HG02610 (cell line): Measurements from ENCODE around the gene FBH1.
"Not testable (repeated sequence)": the region's sequence is repeated elsewhere in the genome, so short reads cannot be mapped to it uniquely, and the experiment has no call there.

Experiments
- ATAC-seq: cut with Tn5 transposase; IDR thresholded peaks from one replicate; pipeline ENCODE4 v1.9.1; 2021; ENCODE audit warnings: mild to moderate bottlenecking, moderate library complexity; ENCODE audit not compliant: unreplicated experiment

Gene FBH1

DNA sequence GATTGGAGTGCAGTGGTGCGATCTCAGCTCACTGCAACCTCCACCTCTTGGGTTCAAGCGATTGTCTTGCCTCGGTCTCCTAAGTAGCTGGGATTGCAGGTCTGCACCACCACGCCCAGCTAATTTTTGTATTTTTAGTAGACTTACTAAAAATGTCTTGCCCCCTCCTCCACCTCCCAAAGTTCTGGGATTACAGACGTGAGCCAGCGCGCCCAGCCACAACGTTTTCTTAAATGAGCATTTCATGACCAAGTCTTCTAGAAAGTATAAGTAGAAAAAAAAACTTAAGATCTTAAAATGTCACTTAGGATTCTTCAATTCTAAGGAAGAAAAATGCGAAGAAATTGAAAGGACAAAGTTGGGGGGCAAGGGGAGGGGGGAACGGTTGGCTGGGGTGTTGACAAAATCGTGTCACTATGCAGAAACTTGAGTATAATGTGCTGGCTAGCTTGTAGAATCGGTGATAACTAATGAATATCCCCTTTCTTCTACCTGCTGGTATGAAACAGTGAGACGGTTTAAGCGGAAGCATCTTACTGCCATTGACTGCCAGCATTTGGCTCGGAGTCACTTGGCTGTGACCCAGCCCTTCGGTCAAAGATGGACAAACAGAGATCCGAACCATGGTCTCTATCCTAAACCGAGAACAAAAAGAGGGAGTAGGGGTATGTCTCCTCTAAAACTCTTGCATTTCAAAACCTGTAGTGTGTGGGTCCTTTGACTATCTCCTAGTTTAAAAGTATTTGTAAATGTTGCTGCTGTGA lies 12.7 kb downstream of the FBH1 start:
- ATAC-seq: no peak

DNA sequence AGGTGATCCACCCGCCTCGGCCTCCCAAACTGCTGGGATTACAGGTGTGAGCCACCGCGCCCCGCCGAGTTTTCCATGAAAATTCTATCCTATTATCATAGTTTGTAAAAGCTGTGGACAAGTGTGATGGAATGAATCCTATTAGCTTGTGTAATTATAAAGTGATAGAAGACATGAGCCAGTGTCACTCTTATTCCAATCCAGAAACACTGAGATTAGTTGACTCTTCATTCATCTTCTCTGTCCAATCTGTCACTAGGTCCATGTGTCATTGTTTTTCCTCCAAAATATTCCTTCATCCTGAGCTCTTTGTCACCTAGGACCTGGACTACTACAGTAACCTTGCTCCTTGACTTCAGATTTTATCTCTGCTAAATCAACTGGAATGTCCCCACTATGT lies 13.5 kb downstream of the FBH1 start:
- ATAC-seq: no peak

DNA sequence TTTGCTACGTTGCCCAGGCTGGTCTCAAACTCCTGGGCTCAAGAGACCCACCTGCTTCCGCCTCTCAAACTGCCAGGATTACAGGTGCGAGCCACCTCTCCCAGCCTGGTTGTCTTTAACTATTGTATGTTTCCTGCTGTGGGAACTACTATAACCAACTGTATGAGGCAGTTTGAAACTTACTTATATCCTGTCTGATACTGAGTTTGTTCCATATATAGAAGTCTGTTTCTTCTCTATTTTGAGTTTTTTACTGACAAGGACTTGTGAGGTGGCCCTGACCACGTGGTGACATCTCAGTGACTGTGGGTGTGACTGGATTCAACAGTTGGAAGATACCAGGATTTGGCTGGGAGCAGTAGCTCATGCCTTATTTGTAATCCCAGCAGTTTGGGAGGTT lies 14.2 kb downstream of the FBH1 start:
- peak; percentile 93 for ATAC-seq

DNA sequence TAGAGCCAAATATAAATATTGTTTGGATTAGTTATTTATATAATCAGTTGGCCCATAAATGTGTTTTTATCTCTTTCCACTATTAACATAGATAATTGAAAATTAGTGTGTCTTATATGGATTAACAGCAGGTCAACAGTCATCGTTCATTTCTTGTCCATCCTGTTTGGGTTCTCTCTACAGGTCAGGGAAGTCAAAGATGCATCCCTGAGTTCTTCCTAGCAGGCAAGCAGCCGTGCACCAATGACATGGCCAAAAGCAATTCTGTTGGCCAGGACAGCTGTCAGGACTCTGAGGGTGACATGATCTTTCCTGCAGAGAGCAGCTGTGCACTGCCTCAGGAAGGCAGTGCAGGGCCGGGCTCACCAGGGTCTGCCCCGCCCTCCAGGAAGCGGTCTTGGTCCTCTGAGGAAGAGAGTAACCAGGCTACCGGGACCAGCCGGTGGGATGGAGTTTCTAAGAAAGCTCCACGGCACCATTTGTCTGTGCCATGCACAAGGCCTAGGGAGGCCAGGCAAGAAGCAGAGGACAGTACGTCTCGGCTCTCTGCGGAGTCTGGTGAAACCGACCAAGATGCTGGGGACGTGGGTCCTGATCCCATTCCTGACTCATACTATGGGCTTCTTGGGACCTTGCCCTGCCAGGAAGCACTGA lies 15.9 kb downstream of the FBH1 start:
- ATAC-seq: no peak

DNA sequence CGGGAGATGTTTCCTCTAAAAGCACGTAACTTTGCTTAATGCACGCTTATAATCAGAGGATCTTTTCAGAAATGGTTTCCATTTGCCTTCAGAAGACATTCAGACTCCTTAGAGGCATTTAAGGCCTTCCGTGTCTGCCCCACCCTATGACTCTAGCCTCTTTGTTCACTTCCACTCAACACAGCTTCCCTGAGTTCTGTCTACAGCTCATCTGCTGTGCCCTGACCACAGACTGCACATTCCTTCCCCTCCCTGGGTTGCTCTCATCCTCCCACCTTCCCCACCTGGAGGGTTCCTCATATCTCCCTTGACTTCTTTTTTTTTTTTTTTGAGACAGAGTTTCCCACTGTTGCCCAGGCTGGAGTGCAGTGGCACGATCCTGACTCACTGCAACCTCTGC lies 16.6 kb downstream of the FBH1 start:
- no peak for ATAC-seq

DNA sequence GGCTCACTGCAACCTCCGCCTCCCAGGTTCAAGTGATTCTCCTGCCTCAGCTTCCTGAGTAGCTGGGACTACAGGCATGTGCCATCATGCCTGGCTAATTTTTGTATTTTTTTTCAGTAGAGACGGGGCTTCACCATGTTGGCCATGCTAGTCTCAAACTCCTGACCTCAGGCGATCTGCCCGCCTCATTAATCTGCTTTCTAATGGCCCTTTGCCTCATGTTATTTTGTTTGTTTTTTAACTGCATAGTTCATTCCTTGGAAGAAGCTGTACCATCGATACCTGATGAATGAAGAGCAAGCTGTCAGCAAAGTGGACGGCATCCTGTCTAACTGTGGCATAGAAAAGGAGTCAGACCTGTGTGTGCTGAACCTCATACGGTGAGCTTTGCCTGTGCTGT lies 18.6 kb downstream of the FBH1 start:
- not testable (repeated sequence) for ATAC-seq

DNA sequence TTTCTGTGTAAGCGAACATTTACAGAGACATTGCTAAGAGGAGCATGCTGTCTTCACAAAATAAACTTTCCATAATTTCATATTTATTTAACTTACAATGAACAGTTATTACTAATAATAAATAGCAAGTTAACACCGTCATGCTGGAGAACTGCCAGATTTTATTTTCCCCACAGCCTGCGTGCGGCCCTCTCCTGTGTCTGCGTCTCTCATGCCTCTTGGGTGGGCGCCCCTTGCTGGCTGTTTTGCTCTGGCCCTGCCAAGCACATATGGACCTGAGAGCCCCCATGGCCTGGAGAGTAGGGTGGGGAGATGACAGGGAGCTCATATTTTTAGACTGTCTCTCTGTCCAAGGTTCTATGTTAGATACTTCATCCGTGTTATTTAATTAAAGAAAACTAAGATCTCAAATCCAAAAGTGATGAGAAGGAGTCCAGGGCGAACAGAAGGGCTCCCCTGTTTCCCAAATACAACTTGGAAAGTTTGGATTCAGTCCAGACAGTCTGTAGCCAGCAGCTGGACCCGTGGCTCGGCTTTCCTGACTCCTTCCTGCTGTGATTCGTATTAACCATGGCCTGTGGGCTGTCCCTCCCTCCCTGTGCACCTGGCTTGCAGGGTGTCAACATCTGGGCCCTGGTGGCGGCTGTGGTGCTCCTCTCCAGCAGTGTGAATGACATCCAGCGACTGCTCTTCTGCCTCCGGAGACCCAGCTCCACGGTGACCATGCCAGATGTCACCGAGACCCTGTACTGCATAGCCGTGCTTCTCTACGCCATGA lies 20.5 kb downstream of the FBH1 start:
- ATAC-seq: no peak

DNA sequence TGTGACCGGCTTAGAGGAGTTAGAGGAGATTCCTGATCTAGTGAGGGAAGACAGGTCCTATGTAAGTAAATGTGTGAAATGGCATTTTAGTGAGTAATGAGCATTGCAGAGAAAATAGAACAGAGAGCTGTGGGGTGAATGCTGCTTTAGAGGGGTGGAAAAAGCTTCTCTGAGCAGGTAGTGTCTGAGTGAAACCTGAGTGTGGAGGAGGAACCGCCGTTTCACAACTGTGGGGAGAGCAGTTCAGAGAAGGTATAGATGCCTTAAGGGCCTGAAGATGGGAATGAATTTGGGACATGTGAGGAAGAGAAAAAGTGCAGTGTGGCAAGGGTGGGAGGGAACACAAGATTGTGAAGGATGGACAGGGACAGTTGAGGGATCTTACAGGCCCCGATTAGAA lies 21.6 kb downstream of the FBH1 start:
- ATAC-seq: no peak

DNA sequence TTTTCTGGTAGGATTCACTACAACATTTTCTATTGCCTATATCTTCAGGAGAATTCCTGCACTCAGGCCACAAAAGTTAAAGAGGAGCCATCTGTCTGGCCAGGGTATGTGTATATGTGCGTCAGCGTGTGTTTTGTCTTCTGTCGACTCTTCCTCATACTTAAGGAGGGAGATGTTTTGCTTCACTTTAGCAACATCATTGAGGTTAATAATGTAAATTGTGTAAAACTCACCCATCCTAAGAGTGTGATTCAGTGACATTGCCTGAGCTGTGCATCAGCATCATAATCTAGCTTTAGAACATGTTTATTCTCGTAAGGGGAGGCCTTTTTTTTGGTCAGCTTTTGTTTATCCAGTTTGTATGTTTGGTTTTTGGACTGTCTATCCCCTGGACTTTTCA lies 23.7 kb downstream of the FBH1 start:
- ATAC-seq: no peak

DNA sequence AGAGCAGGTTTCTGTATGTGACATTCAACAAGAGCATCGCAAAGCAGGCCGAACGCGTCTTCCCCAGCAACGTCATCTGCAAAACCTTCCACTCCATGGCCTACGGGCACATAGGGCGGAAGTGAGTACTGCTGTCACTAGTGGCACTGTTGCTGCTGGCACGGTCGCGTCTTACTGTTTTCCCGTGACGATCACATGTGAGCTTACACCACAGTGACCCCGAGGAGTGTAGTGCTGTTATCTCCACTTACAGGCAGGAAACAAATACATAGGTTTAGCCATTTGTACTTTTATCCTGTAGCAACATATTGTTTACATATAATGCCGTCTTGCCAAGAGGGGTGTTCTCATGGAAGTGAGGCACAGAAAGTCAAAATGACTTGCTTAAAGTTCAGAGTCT lies 25.4 kb downstream of the FBH1 start:
- no peak for ATAC-seq

DNA sequence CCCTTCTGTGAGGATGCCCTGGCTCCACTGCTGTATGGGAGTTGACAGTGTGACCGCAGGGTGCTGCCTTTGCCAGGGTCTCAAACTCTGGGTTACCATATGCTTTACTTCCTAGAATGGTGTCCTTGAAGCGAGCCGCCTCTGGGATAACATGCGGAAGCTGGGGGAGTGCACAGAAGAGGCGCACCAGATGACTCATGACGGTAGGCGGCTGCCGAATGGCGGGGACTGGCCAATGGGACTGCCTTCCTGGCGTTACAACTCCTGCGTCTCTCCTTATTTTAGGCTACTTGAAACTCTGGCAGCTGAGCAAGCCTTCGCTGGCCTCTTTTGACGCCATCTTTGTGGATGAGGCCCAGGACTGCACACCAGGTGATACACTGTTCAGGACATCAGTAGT lies 27.3 kb downstream of the FBH1 start:
- ATAC-seq: no peak

DNA sequence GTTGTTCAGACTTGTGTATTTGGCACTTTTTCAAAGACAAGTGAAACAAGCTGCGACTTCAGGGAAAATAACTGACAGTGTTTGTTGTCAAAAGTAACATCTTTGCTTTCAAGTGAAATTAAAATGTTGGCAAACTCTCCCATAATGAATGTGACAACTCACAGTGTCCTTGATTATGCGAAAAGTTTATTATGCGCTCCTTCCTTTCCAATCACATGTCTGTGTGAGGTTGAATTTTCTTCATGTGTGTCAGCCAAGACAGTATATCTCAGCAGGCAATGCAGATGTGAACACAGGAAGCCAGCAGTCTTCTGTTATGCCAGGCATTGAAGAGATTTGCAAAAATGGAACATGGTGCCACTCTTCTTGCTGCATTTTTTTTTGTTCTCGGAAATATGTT lies 28.7 kb downstream of the FBH1 start:
- ATAC-seq: no peak

DNA sequence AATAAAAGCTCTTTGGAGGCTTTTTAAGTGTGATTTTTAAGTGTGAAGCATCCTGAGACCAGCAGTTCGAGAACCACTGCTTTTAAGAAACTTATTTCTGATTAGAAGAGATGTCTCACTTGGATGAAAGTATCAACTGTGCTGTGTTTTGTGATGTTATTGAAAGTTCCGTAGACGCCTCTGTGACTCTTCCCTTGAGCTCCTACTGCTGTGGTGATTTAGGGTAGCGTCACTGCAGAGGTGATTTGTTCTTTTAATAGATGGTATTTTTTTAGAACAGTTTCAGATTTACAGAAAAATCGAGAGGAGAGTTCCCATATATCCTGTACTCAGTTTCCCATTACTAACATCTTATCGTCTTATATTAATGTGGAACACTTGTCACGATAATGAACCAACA lies 29.5 kb downstream of the FBH1 start:
- no peak for ATAC-seq

DNA sequence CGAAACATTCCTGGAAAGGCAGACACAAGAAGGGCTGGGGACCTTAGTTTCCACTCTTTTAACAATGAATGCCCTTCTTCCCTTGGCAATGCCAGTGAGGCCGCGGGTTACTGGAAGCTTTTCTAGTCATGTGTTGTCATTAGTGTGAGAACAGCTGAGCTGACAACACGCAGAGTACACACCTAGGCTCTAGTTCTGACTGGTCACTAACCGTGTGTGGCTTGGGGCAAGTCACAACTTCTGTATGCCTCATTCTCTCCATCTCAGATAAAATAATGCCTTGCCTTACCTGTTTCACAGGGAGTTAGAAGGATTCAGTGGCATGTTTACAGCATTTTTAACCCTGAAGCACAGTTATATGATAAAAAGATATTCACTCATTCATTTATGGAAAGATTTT lies 31.7 kb downstream of the FBH1 start:
- no peak for ATAC-seq

DNA sequence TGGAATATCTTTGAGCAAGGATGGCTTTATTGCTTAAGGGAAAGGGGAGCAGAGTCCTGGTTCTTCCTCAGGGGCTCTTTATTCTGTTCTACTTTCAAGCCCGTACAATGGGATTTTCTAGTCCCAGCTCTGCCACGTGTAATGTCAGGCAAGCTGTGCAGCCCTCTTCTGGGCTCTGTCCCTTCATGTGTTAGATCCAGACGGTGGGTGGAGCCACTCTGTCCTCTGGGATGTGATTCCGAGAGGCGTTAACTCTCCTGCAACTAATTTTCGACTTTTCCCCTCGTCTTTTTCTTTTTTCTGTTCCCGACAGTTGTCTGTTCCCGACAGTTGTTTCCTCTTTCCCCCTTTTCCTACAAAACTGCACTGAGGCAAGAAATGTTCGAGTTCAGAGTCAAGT lies 34.8 kb downstream of the FBH1 start:
- ATAC-seq: no peak

DNA sequence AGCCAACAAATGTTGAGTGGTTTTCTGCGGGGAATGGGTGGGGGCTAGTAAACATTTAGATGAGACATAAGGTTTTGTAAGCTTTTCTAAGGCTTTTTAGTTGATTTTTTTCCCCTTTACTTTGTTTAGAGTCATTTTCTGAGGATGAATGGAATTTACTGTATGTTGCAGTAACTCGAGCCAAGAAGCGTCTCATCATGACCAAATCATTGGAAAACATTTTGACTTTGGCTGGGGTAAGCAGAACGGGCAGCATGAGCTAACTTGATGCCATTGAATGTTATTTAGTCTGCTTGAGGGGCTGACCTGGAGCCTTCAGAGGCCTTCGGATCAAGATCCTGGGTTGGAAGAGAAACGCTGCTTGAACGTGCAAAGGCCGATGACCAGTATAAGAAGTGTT lies 37.3 kb downstream of the FBH1 start:
- ATAC-seq: no peak

DNA sequence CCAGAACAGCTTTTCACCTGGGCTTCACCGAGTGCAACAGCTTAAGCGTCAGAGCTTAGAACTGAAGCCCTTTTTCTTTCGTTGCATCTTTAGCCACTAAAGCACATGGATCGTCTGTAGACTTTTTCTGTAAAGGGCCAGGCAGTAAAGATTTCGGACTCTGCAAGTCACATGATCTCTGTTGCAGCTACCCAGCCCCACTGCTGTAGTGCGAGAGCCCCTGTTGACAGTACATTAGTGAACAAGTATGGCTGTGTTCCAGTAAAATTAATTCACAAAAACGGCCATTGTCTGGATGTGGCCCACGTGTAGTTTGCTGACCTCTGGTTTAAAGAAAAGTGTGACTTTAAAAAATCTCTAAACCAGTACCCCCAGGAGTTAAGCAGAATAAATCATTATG lies 39.4 kb downstream of the FBH1 start:
- no peak for ATAC-seq

DNA sequence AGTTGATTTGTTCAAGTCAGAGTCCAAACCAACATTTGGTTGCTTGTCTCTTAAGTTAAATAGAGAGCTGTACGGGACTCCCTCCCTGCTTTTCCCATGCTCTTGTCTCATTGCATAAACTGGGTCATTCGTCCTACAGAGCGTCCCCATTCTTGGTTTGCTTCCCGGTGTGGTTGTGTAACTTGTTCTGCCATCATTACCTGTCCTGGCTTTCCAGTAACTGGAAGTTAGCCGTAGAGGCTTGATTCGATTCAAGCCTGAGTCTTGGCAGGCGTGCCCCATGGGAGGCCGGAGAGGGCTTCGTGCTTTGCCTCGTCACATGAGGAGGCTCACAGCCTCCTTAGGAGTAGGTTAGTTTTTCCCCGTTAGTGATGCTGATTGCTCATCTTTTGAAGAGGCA lies 40.2 kb downstream of the FBH1 start:
- no peak for ATAC-seq

DNA sequence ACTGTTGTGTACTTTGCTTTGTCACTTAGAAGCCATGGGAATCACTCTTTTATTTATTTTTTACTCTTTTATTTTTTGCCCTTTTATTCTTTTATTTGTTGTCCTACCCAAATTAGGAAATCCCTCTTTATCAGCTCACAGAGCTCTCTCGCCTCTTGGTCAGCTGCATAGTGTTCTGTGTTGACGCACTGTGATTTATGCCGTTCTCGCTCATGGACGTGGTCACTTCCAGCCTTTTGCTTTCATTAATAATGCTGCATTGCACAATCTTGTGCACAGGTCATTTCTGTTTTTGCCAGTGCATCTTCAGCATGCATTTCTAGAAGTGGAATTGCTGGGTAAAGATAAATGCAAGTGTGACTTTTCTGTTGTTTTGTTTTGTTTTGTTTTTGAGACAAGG lies 42.3 kb downstream of the FBH1 start:
- no peak for ATAC-seq

DNA sequence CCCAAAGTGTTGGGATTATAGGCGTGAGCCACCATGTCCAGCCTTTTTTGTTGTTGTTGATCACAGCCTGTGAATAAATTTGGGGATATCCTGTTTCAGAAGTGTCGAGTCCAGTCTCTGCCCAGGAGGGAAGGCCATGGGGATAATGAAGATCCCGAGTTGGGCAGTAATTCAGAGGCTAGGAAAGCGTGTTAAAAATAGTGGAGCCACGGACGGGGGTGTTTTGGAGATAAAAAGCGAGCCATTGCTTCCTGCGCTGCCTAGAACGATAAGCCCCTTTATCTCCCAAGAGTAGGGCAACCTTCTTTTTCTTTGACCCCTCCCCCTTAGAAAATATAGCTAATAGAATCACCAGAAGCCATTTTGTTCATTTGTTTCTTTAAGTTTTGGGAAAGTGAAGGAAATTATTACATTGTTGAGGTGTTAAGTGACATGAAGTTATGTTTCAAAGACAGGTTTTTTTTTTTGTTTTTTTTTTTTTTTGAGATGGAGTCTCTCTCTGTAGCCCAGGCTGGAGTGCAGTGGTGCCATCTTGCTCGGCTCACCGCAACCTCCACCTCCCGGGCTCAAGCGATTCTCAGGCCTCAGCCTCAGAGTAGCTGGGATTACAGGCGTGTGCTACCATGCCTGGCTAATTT lies 44.0 kb downstream of the FBH1 start:
- no peak for ATAC-seq

DNA sequence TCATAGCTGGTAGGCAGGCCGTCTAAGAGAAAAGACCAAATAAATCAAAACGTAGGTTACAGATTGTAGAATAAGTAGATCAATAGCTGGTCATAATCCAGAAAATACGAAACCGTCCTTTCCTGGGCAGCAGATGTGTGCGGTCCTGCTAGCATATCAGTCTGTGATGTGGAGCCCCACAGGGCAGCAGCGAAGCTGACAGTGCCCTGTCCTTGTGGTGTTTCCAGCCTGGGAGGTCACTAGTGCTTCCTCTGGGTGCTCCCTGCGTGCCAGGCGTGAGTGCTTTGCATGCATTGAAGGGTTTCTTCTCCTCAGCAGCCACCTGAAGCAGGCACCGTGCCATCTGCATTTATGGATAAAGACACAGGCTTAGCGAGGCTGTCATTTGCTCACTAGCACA lies 45.6 kb downstream of the FBH1 start:
- ATAC-seq: no peak

DNA sequence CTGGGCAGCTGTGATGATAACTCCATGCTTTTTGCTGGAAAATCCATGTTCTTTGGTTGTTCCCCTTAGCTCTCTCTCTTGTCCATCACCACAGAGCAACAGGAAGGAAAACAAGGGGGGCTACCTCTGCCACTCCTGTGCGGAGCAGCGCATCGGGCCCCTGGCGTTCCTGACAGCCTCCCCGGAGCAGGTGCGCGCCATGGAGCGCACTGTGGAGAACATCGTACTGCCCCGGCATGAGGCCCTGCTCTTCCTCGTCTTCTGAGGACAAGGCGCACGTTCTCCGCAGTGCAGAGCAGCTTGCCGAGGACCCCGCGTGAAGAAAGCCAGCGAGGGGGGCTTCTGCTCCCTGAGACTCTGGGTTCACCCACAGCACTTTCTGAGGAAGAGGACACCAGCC lies 47.0 kb downstream of the FBH1 start:
- ATAC-seq: no peak
